ENCODE measurements around the gene GJD2. TPM values are rescaled to one million over a fixed set of nuclear protein-coding genes. Genes with fewer than 3 reads are reported as not detected.

The GJD2 gene
- not detected for total RNA-seq (2013)
- polyA plus RNA-seq (not detected), polyA minus RNA-seq (not detected in 2 replicates), total RNA-seq (0 to 0.48 (median 0) reads per million in 11 experiments)

DNA sequence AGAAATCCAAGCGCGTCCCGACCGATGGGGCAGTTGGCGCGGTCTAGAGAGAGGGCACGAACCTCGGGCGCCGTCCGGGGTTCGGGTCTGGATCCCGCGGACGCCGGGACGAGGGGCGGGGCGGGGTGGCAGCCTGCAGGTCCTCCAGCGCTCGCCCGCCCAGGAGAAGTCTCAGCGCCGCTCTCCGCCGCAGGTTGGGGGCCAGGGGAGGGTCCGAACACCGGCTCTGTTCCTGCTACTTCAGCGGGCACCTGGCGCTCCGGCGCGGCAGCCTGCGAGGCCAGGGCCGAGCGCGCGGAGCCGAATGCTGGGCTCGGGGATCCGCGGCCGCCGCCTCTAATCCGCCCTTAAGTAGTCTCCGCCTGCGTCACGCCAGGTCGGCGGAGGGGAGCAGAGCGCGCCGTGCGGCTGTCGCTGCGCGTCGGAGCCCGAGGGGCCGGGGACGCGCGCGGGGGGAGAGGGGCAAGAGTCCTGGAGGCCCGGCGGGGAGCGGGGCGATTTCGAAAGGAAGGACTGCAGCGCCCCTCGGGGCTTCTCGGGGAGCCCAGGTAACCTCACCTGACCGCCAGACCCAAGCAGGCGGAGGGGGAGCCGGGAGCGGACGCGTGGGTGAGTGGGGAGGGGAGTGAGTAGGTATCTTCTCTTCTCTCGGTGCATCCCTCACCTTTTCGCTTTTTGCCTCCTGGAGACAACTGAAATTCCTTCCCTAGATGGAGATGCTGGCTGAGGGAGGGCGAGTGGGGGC, at the start of gene GJD2:
Gene GJD2 (minus strand): TSS at position 325 of the 745 bp plus-strand sequence. CDS start 510 bp downstream, outside the sequence.
- Mint-ChIP-seq H3K36me3 (no peaks in the 10 kb centered on the region), H3K4me3 (peak within 1 kb of the TSS in 1 of 2 donors; percentile 82), H3K27me3 (ENCODE audit: low read depth in 3 of 3) (peaks cover 47 to 67% (median 49%) of the 10 kb centered on the region in 3 donors), H3K4me1 (no peaks in the 10 kb centered on the region), H3K27ac (no peak within 1 kb of the TSS), H3K9me3 (peaks cover 0 to 14% (median 5%) of the 10 kb centered on the region in 7 donors)
- peaks cover 6 to 19% of the 10 kb centered on the region in 2 donors for H3K9me3 ChIP-seq (replicated peaks in 1 of 2; ENCODE audit: control insufficient read depth in 1 of 2, insufficient read depth in 1 of 2, low read length in 2 of 2)
- WGBS (ENCODE audit: insufficient coverage) = 1% methylated on average over 69 of the region's 81 CpGs
- no peak within 1 kb of the TSS for H3K4me2 ChIP-seq (replicated peaks; ENCODE audit: extremely low read depth, low read length, poor library complexity, severe bottlenecking)
- no peak within 1 kb of the TSS for H2AFZ ChIP-seq (ENCODE audit: insufficient read depth, low read depth, low read length, poor library complexity, severe bottlenecking)
- no peaks in the 10 kb centered on the region for H3K79me2 ChIP-seq (ENCODE audit: insufficient read depth, low read length)
- no peaks in the 10 kb centered on the region for H3K36me3 ChIP-seq (replicated peaks in 1 of 2; ENCODE audit: control insufficient read depth in 1 of 2, insufficient read depth in 2 of 2, low read length in 2 of 2)
- H3K4me3 ChIP-seq (replicated peaks in 1 of 3; ENCODE audit: low read depth in 2 of 3, low read length in 3 of 3) = no peak within 1 kb of the TSS
- TF ChIP-seq, protein P1, sequence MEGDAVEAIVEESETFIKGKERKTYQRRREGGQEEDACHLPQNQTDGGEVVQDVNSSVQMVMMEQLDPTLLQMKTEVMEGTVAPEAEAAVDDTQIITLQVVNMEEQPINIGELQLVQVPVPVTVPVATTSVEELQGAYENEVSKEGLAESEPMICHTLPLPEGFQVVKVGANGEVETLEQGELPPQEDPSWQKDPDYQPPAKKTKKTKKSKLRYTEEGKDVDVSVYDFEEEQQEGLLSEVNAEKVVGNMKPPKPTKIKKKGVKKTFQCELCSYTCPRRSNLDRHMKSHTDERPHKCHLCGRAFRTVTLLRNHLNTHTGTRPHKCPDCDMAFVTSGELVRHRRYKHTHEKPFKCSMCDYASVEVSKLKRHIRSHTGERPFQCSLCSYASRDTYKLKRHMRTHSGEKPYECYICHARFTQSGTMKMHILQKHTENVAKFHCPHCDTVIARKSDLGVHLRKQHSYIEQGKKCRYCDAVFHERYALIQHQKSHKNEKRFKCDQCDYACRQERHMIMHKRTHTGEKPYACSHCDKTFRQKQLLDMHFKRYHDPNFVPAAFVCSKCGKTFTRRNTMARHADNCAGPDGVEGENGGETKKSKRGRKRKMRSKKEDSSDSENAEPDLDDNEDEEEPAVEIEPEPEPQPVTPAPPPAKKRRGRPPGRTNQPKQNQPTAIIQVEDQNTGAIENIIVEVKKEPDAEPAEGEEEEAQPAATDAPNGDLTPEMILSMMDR (IDR thresholded peaks at IDR 0.05) = no peak
- no peaks in the 10 kb centered on the region for H3K4me1 ChIP-seq (ENCODE audit: control insufficient read depth in 1 of 2, insufficient read depth in 2 of 2, low read length in 2 of 2)
- H3K9ac ChIP-seq (ENCODE audit: insufficient read depth, low read length, poor library complexity, severe bottlenecking) = no peak within 1 kb of the TSS
- no peak for DNase-seq
- intact Hi-C loops (cut with micrococcal nuclease) = no loop called here
- H4K20me1 ChIP-seq (ENCODE audit: insufficient read depth, low read length) = no peaks in the 10 kb centered on the region
- no peak within 1 kb of the TSS for H3K27ac ChIP-seq (ENCODE audit: low read depth in 1 of 2, low read length in 2 of 2)
- H3K27me3 ChIP-seq (ENCODE audit: control insufficient read depth in 2 of 2, insufficient read depth in 2 of 2, low read length in 2 of 2) = peaks cover 40 to 65% of the 10 kb centered on the region in 2 donors

DNA sequence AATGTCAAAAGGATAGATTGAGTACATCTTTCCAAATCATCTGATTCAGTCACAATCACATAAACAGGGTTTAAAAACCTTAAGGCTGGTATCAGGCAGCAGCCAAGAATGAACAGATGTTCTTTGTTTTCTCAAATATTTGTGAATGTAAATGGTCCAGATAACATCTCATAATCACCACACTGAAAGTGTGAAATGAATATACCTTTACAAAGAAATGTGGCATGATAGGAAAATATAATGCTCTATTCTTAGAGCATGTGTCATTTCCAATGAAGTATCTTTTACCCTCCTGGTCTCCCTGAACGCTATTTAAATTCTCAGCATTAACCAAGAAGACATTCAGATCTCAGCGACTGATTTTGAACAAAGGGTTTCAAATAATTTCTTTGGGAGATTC, 49.3 kb upstream of the GJD2 start:
- Histone ChIP-seq H2AFZ (ENCODE audit: insufficient read depth, low read depth, low read length, poor library complexity, severe bottlenecking) (no peak overlapping the region), H3K27ac (ENCODE audit: low read depth in 1 of 2, low read length in 2 of 2) (no peak overlapping the region), H3K4me2 (replicated peaks; ENCODE audit: extremely low read depth, low read length, poor library complexity, severe bottlenecking) (no peak overlapping the region), H3K27me3 (ENCODE audit: control insufficient read depth in 2 of 2, insufficient read depth in 2 of 2, low read length in 2 of 2) (no peaks in the 10 kb centered on the region), H3K9ac (ENCODE audit: insufficient read depth, low read length, poor library complexity, severe bottlenecking) (no peak overlapping the region), H4K20me1 (ENCODE audit: insufficient read depth, low read length) (no peaks in the 10 kb centered on the region), H3K9me3 (replicated peaks in 1 of 2; ENCODE audit: control insufficient read depth in 1 of 2, insufficient read depth in 1 of 2, low read length in 2 of 2) (peaks cover 0 to 12% of the 10 kb centered on the region in 2 donors), H3K4me1 (ENCODE audit: control insufficient read depth in 1 of 2, insufficient read depth in 2 of 2, low read length in 2 of 2) (no peaks in the 10 kb centered on the region), H3K79me2 (ENCODE audit: insufficient read depth, low read length) (no peaks in the 10 kb centered on the region), H3K36me3 (replicated peaks in 1 of 2; ENCODE audit: control insufficient read depth in 1 of 2, insufficient read depth in 2 of 2, low read length in 2 of 2) (no peaks in the 10 kb centered on the region), H3K4me3 (replicated peaks in 1 of 3; ENCODE audit: low read depth in 2 of 3, low read length in 3 of 3) (no peak overlapping the region)
- 40% methylated on average over 1 of the region's 2 CpGs for WGBS (ENCODE audit: insufficient coverage)
- Mint-ChIP-seq H3K27ac (no peak overlapping the region), H3K4me3 (no peak overlapping the region), H3K36me3 (no peaks in the 10 kb centered on the region), H3K4me1 (no peaks in the 10 kb centered on the region), H3K27me3 (ENCODE audit: low read depth in 3 of 3) (peaks cover 2 to 7% (median 5%) of the 10 kb centered on the region in 3 donors), H3K9me3 (peaks cover 0 to 20% (median 11%) of the 10 kb centered on the region in 7 donors)
- no peak for DNase-seq
- intact Hi-C loops (cut with micrococcal nuclease) = no loop called here
- TF ChIP-seq, protein P1 (IDR thresholded peaks at IDR 0.05) = no peak

Measured in CD14-positive monocyte (primary cell).